NCI-H2029 (cell line): ENCODE measurements around the gene LOC128125822.

Experiments used
- DNase-seq: peaks from one replicate; lab custom pipeline; 2025; lab: John Stamatoyannopoulos, UW

Gene LOC128125822

DNA sequence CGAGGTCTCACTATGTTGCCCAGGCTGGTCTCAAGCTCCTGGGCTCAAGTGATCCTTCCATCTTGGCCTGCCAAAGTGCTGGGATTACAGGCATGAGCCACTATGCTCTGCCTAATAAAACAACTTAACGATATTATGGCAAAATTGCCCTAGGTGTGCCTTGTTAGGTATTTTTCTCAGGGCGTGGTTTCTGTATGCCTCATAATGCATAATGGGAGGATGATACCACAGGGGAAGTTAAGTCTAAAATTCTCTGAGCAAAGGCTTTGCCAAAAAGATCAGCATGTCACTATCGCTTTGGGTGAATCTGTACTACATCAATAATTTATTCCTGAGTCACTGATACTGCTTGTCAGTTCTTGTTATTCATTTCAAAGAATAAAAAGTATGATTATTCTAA lies 15.9 kb upstream of the LOC128125822 start:
- no peak for DNase-seq

DNA sequence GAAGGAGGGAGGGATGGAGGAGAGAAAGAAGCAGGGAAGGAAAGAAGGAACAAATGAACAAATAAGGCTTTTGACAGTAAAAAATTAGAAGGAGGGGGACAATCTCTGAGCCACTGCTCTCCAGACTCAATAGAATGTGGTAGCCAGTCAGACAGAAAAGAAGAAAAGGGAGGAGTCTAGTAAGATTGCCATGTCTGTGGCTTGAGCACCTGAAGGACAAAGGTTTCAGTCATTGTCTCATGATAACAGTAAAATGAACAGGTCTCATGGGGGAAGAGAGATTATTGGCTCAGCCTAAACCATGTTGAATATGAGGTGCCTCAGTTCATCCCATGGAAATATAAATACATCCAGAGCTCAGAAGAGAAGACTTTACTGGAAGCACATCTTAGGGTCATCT lies 14.0 kb upstream of the LOC128125822 start:
- DNase-seq = no peak

DNA sequence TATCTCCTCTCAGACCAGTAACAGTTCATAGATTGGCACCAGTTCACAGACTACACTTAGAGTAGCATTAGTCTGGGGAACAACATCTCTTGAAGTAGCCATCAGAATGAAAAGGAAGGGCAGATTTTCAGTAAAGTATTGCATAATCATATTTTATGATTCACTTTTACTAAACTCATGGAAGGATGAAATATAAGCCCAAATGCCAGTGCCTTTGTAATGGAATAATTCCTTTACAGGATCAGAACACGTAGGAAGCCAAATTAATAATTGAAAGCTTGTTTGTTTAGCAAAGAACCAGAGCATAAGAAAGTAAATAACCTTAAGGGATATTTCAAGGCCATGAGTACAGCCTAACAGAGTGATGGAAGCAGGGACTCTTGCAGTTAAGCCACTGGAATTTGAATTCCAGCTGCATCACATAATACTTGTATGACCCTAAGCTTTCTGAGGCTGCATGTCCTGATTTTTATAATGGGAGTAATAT lies 11.4 kb upstream of the LOC128125822 start:
- no peak for DNase-seq

DNA sequence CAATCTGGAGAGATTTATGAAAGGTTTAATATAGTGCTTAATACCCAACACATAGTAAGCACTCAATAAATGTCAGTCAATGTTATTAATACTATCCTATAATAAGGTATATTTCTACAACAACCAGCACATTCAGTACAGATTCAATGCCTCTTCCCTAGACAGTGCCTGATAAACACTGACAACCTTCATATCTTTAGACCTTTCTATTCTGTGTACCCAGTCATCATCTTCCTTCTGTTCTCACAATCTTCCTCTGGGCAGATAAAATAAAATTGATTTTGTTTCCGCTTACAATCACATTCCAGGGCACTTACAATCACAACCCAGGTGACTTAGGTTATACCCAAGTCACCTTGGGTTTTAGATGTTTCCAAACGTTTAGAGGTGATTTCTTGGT lies 11.0 kb upstream of the LOC128125822 start:
- DNase-seq = no peak

DNA sequence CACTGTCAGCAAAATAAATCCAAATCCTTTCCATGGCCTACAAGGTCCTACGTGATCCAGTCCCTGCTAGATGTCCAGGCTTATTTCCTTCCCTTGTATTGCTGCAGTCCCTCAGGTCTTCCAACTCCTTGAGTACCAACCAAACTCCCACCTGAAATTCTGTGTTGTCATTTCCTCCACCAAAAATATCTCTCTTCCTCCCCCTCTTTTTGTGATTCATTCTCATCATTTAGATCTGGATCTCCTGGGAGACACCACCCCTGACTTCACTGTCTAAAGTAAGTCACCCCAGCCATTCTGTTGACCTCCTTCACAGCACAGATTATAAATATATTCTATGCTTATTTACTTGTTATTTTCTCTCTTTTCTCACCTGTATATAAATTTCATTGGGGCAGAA lies 9.0 kb upstream of the LOC128125822 start:
- no peak for DNase-seq

DNA sequence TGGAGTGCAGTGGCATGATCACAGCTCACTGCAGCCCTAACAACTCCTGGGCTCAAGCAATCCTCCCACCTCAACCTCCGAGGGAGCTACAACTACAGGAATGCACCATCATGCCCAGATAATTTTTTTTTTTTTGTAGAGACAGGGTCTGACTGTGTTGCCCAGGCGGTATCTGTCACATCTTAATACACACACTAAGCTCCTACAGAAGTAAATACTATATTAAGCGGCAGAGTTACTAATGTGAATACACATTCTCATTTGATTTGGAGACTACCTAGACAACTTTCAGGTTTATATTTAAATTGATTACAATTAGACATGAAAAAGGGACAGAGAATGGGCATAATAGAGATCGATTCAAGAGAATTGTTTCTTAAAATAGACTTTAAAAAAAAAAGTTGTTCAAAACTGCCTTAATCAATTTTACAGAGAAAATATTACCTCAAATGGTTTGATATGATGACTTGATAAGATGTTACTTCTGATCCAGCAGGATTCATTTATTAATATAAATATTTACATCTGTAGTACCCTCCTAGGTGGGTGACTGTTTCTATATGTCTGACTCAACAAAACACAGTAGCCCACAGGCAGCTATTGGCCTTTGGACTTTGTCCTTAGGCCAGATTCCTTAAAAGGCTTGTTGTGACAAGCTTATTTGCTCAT lies 7.1 kb upstream of the LOC128125822 start:
- DNase-seq = no peak

DNA sequence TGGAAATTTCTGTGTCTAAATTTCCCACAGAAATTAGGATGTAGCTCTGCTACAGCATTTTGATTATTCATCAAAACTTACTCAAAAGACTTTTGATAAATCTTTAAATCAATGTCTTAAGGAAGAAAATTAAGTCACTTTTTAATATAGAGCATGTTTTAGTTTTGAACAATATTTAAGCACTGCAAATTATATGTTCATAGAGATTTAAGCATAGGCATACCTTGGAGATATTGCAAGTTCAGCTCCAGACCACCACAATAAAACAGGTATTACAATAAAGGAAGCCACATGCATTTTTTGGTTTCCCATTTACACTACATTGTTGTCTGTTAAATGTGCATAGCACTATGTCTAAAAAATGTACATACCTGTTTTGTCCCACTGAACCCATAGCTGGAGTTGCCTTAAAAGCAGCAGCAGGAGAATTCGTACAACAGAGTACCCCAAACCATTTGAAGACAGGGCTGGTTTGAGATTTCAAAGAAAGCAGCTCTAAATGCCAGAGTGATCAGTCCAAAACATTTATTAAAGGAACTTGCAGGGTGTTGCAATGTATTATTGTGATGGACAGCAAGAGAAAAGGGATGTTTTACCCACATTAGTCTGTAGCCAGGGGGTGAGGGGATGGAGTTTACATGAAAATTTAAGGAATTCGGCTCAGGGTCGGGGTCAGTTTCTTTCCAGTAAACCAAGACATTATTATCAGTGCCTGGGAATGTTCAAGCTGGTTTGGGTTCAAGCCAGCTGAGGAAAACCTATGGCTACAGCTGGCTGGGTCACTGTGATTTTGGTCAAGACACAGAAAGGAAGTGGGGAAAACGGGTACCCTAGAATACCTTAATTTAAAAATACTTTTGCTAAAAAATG lies 6.3 kb upstream of the LOC128125822 start:
- DNase-seq = no peak

DNA sequence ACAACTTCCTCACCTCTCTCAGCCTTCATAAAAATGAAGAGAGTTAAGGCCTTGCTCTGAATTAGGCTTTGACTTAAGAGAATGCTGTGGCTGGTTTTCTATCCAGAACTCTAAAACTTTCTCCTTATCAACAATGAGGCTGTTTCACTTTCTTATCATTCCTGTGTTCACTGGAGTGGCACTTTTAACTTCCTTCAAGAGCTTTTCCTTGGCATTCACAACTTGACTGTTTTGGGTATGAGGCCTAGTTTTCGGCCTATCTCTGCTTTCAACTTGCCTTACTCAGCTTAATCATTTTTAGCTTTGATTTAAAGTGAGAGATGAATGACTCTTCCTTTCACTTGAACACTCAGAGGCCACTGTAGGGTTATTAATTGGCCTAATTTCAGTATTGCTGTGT lies 4.3 kb upstream of the LOC128125822 start:
- DNase-seq = no peak

DNA sequence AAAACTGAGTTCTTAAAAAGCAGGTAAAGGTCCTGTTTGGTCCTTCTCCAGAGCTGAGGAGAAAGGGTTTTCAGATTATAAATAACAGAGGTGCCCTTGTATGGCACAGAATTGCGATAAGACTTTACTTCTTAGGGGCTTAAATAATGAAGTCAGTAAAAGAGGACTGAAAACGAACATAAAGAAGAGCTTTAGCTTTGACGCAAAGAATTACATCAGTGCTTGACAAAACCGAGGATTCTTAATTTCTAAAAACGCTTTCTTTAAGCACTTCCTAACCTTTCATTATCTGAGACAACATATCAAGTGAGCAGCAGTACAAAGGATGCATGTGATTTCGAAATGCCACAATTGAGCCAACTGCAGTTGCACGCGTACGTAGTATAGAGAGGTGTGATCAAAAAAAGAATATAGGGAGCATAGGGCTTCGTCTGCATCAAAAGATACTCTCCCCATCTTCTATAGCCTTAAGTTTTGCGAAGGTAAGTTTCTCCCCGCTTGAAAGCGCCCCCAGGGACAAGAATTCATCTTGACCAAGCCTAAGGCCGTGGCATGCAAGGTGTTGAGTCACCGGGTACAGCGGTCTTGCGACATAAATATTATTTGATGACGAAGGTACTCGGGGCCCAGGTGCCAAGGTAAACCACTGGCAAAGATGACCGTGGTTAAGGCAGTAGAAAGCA lies 778 bp upstream of the LOC128125822 start:
- peak; percentile 25 for DNase-seq

DNA sequence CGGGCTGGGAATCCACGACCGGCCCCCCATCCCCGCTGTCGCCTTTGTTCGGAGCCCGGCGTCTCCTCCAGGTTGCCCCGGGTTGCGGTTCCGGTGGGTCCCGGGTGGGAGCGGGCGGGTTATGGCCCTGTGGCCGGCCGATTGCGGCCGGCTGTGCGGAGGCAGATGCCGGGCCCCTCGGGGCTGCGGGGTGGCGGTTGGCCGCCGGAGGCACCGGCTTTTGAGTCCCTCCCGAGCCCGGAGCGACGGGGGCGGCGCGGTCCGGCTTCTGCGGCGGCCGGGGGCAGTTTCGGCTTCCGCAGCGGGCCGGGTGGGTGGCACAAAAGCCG lies 431 bp downstream of the LOC128125822 start:
- DNase-seq = no peak

DNA sequence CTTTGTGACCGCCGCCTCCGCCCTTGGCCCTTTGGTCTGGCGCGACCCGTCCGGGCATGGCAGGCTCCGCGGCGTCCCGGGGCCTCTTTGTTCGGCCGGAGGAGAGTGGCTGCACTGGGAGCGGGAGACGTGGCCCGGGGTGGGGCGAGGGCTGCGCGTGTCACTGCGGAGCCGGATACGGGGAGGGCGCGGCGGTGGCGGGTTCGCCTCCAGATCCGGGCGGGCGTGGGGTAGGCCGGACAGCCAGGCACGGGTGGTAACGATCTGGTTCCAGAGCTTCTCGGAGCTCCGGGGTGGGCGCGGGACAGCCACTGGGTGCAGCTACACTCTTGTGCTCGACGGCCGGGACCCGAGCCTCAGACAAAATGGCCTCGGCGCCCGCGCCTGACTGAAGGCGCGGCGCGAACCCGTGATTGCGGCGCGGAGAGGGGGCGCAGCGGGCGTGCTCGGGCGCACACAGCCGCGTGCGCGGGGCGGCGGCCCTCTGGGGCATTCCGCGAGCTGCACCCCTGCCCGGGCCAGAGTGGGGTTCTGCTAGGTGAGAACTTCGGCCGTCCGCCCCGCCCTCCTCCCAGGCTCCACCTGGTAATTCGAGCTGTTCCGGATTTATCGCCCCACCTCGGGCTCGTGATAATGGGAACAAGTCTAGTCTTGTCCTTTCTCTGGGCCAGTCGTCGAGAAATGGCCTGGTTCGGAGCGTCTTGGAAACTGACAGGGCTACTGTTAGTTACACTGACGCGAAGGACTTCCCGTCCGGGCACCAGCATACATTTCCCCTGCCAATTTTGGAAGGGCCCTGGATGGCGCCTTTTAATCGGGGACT lies 1.0 kb downstream of the LOC128125822 start:
- DNase-seq = peak; percentile 61

DNA sequence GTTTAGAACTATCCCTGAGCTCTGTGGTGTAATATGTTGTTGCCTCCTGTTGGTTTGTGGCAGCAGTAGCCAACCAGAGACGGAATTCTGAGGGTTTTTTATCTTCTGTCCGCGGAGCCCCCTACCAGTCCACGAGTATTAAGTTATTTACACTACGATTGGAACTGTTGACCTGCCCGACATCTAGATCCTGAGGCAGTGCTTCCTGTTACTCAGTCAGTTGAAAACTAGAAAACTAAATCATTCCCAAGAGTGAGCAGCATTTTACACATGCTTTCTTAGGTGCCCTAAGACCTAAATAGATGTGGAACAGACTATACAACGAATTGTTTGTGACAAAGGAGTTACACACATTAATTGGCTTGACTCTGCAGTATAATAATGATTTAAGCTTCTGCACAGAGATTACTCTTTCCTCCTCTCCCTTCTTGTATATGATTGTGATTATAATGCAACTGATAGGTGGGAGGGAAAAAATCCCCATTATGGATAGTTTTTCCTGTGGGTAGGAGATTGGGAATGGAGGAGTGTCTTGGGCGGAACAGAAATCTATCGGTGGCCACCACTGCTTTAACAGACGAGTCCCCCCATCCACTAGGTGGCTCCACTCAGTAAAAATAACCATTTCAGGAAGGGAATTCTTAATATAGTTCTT lies 1.7 kb downstream of the LOC128125822 start:
- peak; percentile 65 for DNase-seq

DNA sequence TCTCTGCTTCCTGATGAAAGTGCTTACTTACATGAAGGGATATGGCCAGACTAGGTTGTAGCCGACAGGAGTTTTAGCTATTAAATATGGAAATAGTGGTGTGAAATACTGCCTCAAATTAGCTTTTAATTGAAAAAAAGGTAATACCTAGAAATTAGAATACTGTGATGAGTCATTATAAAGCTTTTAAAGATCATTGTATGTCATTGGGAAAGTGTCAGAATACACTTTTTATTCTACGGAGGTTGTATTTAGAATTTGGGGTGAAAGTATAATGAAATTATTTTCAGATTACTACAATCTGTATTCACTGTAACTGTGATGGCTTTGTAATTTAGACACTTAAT lies 2.2 kb downstream of the LOC128125822 start:
- no peak for DNase-seq

DNA sequence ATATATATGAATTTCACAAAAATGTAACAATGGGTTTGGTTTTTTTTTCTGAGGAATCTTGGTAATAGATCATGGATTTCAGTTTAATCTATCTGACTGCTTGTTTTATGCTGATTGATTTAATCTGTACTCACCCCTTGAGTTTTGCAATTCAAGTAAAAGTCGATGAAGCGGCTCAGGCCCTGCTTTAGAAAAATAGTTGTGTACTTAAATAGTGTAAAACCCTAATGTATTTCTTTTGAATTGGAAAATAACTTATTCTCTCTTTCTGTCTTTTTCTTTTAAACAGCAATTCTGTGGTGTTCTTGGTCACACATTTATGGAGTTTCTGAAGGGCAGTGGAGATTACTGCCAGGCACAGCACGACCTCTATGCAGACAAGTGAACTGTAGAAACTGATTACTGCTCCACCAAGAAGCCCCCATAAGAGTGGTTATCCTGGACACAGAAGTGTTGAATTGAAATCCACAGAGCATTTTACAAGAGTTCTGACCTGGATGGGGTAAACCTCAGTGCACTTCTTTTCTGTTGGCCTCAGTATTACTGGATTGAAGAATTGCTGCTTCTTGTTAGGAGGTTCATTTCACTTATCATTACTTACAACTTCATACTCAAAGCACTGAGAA lies 4.0 kb downstream of the LOC128125822 start:
- DNase-seq = no peak

DNA sequence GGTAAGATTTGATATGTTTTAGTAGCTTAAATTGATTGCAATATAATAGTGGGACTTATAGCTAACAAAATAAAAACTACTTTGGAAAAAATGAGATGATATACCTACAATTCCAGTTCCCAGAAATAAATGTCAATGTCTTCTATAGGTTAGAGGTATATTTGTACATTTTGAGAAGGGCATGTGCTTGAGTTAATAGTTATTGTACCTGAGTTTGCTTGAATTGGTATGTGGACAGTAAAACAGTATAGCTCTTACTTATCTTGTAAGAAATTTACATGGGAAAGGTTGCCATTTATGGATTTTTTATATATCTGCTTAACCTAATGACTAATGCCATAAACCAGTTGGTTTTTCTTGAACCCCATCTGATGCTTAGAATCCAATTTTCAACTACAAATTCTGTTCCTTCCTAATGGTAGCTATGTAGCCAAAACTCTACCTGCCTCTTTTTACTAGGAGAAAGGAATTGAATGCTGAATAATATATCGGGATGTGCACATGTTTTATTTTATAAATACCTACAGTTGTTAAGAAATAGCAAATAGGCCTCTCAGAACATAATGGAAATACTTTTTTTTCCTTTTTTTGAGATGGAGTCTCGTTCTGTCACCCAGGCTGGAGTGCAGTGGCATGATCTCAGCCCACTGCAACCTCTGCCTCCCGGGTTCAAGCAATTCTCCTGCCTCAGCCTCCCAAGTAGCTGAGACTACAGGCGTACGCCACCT lies 4.9 kb downstream of the LOC128125822 start:
- DNase-seq = no peak

DNA sequence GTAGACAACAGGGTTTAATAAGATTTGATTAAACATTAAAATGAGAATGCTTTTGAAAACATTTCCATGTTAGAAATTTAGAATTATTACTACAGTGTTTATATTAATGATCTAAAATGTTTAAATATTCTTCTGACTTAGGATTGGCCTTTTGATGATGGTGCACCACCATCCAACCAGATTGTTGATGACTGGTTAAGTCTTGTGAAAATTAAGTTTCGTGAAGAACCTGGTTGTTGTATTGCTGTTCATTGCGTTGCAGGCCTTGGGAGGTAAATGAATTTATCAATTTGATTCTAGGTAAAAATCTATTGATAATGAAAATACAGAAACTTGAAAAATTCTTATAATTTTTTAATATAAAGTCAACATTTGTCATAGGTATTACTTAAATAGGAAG lies 6.5 kb downstream of the LOC128125822 start:
- DNase-seq = no peak

DNA sequence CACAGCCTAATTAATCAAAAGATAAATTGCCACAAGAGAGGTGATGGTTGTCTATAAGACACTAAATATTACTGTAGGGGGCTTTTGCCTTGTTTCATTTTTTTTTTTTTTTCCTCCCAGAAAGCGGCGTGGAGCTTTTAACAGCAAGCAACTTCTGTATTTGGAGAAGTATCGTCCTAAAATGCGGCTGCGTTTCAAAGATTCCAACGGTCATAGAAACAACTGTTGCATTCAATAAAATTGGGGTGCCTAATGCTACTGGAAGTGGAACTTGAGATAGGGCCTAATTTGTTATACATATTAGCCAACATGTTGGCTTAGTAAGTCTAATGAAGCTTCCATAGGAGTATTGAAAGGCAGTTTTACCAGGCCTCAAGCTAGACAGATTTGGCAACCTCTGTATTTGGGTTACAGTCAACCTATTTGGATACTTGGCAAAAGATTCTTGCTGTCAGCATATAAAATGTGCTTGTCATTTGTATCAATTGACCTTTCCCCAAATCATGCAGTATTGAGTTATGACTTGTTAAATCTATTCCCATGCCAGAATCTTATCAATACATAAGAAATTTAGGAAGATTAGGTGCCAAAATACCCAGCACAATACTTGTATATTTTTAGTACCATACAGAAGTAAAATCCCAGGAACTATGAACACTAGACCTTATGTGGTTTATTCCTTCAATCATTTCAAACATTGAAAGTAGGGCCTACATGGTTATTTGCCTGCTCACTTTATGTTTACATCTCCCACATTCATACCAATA lies 7.8 kb downstream of the LOC128125822 start:
- DNase-seq = no peak

DNA sequence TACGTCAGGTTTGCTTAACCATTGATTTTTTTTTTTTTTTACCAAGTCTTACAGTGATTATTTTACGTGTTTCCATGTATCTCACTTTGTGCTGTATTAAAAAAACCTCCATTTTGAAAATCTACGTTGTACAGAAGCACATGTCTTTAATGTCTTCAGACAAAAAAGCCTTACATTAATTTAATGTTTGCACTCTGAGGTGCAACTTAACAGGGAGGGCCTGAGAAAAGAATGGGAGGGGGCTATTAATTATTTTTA lies 8.4 kb downstream of the LOC128125822 start:
- DNase-seq = no peak

DNA sequence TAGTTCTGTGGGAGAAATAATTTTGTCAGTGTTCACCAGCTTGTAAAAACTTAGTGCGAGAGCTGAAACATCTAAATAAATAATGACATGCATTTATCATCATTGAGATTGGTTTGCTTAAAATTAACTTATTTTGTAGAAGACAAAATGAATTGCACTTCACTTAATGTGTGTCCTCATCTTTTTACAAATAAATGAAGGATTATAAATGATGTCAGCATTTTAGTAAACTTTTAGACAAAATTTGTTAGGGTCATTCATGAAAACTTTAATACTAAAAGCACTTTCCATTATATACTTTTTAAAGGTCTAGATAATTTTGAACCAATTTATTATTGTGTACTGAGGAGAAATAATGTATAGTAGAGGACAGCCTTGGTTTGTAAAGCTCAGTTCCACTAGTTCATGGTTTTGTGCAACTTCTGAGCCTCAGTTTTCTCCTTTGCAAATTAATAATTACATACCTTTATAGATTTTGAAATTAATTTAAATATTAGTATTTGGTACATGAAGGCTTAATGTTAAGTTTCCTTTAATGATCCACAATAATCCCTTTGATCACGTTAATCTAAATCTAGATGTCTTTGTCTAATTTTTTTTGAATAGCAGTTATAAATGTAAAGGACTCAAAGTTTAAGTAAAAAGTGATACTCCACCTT lies 9.2 kb downstream of the LOC128125822 start:
- no peak for DNase-seq
